Choroid plexus epithelial cell (primary cell): ENCODE results near the gene TSTD1.

Experiments
- DNase-seq: peaks from one replicate; pipeline ENCODE4 v3.0.0-alpha.2; 2010; ENCODE audit warnings: low read depth
- H3K4me3 ChIP-seq: 2 replicates; pipeline ENCODE4 v1.5.1; 2011; ENCODE audit warnings: low read depth, mild to moderate bottlenecking, control low read depth, low read length, moderate library complexity
- CTCF ChIP-seq: conservative IDR thresholded peaks from 2 replicates; pipeline ENCODE4 v1.5.1; 2011; ENCODE audit warnings: low read depth, mild to moderate bottlenecking, control low read depth, inconsistent platforms, low read length, moderate library complexity

The TSTD1 gene

GRCh38 chr1:161082483-161082882 lies 43.7 kb upstream of the TSTD1 start:
- no peak overlapping the region for H3K4me3 ChIP-seq
- no peak for TF ChIP-seq CTCF

GRCh38 chr1:161081519-161081918 lies 42.8 kb upstream of the TSTD1 start:
- no peak overlapping the region for H3K4me3 ChIP-seq
- DNase-seq, result no peak
- TF ChIP-seq CTCF, result no peak

More at GRCh38 chr1:161082483-161082882, 43.7 kb upstream of the TSTD1 start:
- DNase-seq, result no peak

GRCh38 chr1:161080441-161081405 lies 42.0 kb upstream of the TSTD1 start:
- no peak overlapping the region for H3K4me3 ChIP-seq
- no peak for TF ChIP-seq CTCF
- peak; percentile 42 for DNase-seq

GRCh38 chr1:161079436-161080110 lies 40.8 kb upstream of the TSTD1 start:
- no peak overlapping the region for H3K4me3 ChIP-seq
- no peak for TF ChIP-seq CTCF
- DNase-seq, result no peak

GRCh38 chr1:161077426-161077825 lies 38.7 kb upstream of the TSTD1 start:
- no peak overlapping the region for H3K4me3 ChIP-seq
- DNase-seq, result no peak
- no peak for TF ChIP-seq CTCF

- H3K4me3 ChIP-seq, result no peak overlapping the region
- DNase-seq, result no peak
- TF ChIP-seq CTCF, result no peak
These were observed 37.6 kb upstream of the TSTD1 start for GRCh38 chr1:161076410-161076809.
